Measurements from ENCODE around the gene RNF167.
"Not testable (repeated sequence)": the region's sequence is repeated elsewhere in the genome, so short reads cannot be mapped to it uniquely, and the experiment has no call there.

DNA sequence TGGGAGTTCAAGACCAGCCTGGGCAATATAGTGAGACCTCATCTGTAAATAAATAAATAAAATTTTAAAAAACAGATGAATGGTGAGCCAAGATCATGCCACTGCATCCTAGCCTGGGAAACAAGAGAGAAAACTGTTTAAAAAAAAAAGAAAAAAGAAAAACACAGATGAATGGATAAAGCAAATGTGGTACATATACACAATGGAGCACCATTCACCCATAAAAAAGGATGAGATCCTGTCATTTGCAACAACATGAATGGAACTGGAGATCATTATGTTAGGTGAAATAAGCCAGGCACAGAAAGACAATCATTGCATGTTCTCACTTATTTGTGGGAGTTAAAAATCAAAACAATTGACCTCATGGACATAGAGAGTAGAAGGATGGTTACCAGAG, 33.4 kb upstream of the RNF167 start:
- TF ChIP-seq, protein P1, sequence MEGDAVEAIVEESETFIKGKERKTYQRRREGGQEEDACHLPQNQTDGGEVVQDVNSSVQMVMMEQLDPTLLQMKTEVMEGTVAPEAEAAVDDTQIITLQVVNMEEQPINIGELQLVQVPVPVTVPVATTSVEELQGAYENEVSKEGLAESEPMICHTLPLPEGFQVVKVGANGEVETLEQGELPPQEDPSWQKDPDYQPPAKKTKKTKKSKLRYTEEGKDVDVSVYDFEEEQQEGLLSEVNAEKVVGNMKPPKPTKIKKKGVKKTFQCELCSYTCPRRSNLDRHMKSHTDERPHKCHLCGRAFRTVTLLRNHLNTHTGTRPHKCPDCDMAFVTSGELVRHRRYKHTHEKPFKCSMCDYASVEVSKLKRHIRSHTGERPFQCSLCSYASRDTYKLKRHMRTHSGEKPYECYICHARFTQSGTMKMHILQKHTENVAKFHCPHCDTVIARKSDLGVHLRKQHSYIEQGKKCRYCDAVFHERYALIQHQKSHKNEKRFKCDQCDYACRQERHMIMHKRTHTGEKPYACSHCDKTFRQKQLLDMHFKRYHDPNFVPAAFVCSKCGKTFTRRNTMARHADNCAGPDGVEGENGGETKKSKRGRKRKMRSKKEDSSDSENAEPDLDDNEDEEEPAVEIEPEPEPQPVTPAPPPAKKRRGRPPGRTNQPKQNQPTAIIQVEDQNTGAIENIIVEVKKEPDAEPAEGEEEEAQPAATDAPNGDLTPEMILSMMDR (IDR thresholded peaks at IDR 0.05; ENCODE audit: poor library complexity, severe bottlenecking), result not testable (repeated sequence)
- TF ChIP-seq MXI1 (conservative IDR thresholded peaks at IDR 0.05; ENCODE audit: poor library complexity, severe bottlenecking); SMC3 (conservative IDR thresholded peaks at IDR 0.05; ENCODE audit: poor library complexity): not testable (repeated sequence)
